Ovary (tissue), 3 donors: ENCODE data around the gene MSH4.

ENCODE experiments used
- EP300 ChIP-seq: sonication (generic); formaldehyde crosslinking; IDR thresholded peaks from one replicate; pipeline ENCODE4 v1.6.1; 2017; ENCODE audit warnings: antibody characterized with exemption
- POLR2A ChIP-seq: fragments of 450-650 bp; IDR thresholded peaks from one replicate; pipeline ENCODE4 v1.6.1; 2017; ENCODE audit warnings: antibody characterized with exemption, mild to moderate bottlenecking, moderate library complexity
- TF ChIP-seq, protein P1 (sequence below), 3 donors: fragments of 450-650 bp in 2 of 3; fragments of 200-600 bp in 1 of 3; IDR thresholded peaks; one replicate each; pipeline versions ENCODE4 v1.5.1 to v1.8.0; 2016 to 2022; ENCODE audit warnings: antibody characterized with exemption in 3 of 3, mild to moderate bottlenecking in 1 of 3
- donor health status: DM: no; HTN: no; CAD: no.

DNA sequence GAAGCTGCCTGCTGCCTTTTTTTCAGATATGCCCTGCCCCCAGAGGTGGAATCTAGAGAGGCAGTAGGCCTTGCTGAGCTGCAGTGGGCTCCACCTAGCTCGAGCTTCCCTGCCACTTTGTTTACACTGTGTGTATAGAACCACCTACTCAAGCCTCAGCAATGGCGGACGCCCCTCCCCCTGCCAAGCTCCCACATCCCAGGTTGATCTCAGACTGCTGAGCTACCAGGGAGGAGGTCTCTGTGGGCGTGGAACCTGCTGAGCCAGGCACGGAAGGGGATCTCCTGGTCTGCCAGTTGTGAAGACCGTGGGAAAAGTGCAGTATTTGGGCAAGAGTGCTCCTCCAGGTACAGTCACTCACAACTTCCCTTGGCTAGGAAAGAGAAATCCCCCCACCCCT is 65.1 kb downstream of the MSH4 start:
- TF ChIP-seq, protein P1, sequence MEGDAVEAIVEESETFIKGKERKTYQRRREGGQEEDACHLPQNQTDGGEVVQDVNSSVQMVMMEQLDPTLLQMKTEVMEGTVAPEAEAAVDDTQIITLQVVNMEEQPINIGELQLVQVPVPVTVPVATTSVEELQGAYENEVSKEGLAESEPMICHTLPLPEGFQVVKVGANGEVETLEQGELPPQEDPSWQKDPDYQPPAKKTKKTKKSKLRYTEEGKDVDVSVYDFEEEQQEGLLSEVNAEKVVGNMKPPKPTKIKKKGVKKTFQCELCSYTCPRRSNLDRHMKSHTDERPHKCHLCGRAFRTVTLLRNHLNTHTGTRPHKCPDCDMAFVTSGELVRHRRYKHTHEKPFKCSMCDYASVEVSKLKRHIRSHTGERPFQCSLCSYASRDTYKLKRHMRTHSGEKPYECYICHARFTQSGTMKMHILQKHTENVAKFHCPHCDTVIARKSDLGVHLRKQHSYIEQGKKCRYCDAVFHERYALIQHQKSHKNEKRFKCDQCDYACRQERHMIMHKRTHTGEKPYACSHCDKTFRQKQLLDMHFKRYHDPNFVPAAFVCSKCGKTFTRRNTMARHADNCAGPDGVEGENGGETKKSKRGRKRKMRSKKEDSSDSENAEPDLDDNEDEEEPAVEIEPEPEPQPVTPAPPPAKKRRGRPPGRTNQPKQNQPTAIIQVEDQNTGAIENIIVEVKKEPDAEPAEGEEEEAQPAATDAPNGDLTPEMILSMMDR (IDR thresholded peaks at IDR 0.05): no peak
- TF ChIP-seq POLR2A (no peak), EP300 (no peak)
